H7 (cell line): Measurements from ENCODE around the gene MAP2. TPM values are rescaled to one million over a fixed set of nuclear protein-coding genes. Genes with fewer than 3 reads are reported as not detected.
"Not testable (repeated sequence)": the region's sequence is repeated elsewhere in the genome, so short reads cannot be mapped to it uniquely, and the experiment has no call there.

Experiments used
- DNase-seq: peaks from one replicate; pipeline ENCODE4 v3.0.0; 2012
- H3K27me3 ChIP-seq: 2 replicates; pipeline ENCODE4 v1.6.0; 2011; ENCODE audit warnings: mild to moderate bottlenecking, low read length; ENCODE audit not compliant: control insufficient read depth, insufficient read depth
- H3K36me3 ChIP-seq: replicated peaks from 2 replicates; pipeline ENCODE4 v1.5.1; 2011; ENCODE audit warnings: low read length; ENCODE audit not compliant: control insufficient read depth, insufficient read depth
- H3K4me3 ChIP-seq: 2 replicates; pipeline ENCODE4 v1.5.1; 2011; ENCODE audit warnings: low read depth, mild to moderate bottlenecking, control low read depth, low read length, moderate library complexity; ENCODE audit not compliant: insufficient read depth
- total RNA-seq: library from RNA; depleted of rRNA; stranded (reverse); fragments of >200 nt; shearing (Covaris generic); gene quantifications from 2 replicates; pipeline ENCODE4 v1.2.3, GENCODE V29; 2014

The MAP2 gene
- total RNA-seq, 1 experiment from 2014 or later, result 1.6 TPM

DNA sequence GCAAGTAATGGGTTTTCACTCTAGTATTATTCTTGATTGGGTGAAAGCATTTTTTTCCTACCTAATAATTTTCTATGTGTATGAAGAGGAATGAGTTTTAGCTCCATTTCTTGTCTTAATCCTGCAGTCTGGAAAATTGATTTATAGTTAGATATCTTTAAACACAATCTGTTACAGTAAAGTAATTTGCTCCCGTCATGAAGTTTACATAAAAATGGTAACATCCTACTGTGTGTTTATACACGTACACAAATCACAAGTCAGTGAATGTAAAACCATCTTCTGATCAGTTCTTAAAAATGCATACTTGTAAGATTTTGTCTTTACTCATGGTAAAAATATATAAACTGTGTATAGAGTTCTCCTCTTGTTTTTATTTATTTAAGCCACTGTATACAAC is 51.1 kb downstream of the MAP2 start:
- no peaks in the 10 kb centered on the region for H3K27me3 ChIP-seq

DNA sequence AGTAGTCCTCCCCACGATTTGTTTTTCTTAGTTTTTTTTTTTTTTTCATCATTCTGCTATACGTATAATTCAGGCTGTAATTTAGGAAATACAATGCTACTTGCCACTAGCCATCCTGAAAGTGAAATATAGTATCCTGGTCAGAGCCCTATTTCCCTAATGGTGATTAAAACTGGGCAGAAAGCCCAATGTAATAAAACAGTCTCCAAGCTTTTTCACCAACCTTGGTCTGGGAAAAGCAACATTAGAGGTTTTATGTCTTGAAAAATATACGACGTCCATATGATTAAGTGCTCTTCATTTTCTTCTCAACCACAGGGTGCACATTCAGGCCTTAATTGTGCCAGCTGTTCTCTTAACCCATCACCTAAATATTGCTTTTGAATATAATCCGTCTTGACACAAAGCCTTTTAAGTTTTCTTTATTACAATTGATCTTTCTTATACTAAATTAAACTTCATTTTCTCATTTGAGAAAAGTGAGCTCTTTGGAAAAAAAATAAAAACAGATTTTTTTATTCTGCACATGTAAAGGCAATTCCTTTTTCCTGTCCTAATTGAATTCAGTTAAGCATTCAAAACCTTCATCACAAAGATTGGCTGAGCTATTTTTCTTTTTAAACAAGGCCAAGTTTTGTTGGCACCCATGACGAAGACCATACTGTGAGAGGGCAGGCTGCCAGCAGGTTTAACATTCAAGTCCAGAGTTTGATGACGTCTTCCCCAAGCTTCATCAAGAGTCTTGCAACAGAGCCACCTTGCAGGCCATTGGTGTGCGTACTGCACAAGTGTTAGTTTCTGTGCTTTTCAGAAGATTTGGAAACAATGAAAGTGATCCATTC is 52.7 kb downstream of the MAP2 start:
- no peak for DNase-seq
- Histone ChIP-seq H3K36me3 (no peaks in the 10 kb centered on the region), H3K27me3 (no peaks in the 10 kb centered on the region), H3K4me3 (no peak overlapping the region)

More for the DNA sequence above, 51.1 kb downstream of the MAP2 start:
- no peak overlapping the region for H3K4me3 ChIP-seq
- H3K36me3 ChIP-seq, result no peaks in the 10 kb centered on the region
- DNase-seq, result no peak

DNA sequence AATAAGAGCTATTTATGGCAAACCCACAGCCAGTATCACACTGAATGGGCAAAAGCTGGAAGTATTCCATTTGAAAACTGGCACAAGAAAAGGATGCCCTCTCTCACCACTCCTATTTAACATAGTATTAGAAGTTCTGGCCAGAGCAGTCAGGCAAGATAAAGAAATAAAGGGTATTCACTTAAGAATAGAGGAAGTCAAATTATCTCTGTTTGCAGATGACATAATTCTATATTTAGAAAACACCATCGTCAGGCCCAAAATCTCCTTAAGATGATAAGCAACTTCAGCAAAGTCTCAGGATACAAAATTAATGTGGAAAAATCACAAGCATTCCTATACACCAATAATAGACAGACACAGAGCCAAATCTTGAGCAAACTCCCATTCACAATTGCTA is 68.4 kb downstream of the MAP2 start:
- not testable (repeated sequence) for H3K36me3 ChIP-seq, H3K4me3 ChIP-seq, H3K27me3 ChIP-seq, DNase-seq

DNA sequence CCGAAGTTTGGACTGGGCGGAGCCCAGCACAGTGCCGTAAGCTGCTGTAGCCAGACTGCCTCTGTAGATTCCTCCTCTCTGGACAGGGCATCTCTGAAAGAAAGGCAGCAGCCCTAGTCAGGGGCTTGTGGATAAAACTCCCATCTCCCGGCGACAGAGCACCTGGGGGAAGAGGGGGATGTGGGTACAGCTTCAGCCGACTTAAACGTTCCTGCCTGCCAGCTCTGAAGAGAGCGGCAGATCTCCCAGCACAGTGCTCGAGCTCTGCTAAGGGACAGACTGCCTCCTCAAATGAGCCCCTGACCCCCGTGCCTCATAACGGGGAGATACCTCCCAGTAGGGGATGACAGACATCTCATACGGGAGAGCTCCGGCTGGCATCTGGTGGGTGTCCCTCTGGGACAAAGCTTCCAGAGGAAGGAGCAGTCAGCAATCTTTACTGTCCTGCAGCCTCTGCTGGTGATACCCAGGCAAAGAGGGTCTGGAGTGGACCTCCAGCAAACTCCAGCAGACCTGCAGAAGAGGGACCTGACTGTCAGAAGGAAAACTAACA is 71.3 kb downstream of the MAP2 start:
- not testable (repeated sequence) for H3K4me3 ChIP-seq, H3K27me3 ChIP-seq, DNase-seq, H3K36me3 ChIP-seq

DNA sequence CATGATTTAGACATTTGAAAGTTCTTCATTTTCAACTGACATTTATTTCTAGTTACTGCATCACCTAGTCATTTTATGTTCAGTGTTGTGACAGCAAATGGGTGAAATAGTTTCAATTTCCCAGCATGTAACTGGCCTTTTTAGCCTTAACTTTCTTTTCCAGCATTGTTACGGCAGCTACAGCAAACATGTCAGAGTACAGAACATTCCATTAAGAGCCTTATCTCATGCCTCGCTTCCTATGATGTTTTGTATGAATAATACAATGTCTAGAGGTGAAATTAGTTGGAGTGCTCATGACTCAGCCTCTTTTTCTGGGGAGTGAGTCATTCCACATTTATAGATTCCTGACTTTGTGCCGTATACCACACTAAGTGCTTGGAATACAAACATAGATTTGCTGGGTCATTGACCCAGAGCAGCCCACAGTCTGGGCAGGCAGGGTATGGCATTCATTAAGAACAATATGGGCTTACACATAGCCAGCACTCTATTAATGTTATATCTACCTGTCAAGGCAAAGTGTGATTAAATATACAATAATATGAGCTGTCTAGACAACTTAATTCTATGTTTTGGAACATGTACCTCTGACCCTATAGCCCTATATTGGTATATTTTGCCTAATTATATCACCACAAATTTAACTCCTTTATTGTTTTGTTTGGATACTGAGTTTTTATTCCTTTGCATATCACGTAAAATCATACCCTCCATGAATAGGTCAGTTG is 72.2 kb downstream of the MAP2 start:
- no peak for DNase-seq
- Histone ChIP-seq H3K4me3 (no peak overlapping the region), H3K27me3 (no peaks in the 10 kb centered on the region), H3K36me3 (no peaks in the 10 kb centered on the region)

DNA sequence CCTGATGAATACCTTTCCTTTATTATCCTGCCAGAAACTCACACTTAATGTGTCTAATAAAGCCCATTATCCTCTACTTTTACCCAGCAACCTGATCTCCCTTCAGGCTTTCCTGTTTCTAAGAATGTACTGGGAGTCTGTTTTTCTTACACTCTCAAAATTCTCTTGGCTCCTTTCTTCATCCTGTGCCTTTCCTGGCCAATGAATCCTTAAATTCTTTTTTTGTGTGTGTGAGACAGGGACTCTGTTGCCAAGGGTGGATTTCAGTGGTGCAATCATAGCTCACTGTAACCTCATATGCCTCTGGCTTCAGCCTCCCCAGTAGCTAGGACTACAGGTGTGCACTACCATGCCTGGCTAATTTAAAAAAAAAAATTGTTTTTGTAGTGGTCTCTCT is 72.7 kb downstream of the MAP2 start:
- DNase-seq, result no peak
- no peak overlapping the region for H3K4me3 ChIP-seq
- H3K36me3 ChIP-seq, result no peaks in the 10 kb centered on the region
- H3K27me3 ChIP-seq, result no peaks in the 10 kb centered on the region

DNA sequence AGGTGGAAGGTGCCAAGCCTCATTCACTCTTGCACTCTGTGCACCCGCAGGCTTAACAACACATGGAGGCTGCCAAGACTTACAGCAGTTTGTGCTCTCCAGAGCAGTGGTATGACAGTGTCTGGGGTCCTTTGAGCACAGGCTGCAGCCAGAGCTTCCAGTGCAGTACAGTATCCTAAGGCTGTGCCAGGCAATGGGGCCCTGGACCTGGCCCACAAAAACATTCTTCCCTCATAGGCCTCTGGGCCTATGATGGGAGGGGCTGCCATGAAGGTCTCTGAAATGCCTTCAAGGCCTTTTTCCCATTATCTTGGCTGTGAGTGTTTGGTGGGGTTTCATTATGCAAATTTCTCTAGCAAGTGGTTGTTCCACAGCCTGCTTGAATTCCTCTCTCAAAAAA is 74.8 kb downstream of the MAP2 start:
- Histone ChIP-seq H3K27me3 (no peaks in the 10 kb centered on the region; the same call in 1 of the 2 replicates), H3K36me3 (no peaks in the 10 kb centered on the region), H3K4me3 (no peak overlapping the region)
- no peak for DNase-seq

DNA sequence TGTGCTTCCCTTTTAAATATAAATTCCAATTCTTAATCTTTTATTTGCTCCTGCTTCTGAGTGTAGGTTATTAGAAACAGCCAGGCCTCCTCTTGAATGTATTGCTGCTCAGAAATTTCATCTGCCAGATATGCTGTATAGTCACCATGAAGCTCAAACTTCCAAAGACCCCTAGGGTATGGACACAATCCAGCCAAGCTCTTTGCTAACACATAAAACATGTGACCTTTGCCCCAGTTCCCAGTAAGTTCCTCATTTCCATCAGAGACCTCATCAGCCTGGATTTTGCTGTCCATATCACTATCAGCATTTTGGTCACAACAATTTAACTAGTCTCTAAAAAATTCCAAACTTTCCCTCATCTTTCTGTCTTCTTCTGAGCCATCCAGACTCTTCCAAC is 75.2 kb downstream of the MAP2 start:
- H3K27me3 ChIP-seq, result no peaks in the 10 kb centered on the region; the same call in 1 of the 2 replicates
- DNase-seq, result no peak
- no peak overlapping the region for H3K4me3 ChIP-seq
- no peaks in the 10 kb centered on the region for H3K36me3 ChIP-seq

DNA sequence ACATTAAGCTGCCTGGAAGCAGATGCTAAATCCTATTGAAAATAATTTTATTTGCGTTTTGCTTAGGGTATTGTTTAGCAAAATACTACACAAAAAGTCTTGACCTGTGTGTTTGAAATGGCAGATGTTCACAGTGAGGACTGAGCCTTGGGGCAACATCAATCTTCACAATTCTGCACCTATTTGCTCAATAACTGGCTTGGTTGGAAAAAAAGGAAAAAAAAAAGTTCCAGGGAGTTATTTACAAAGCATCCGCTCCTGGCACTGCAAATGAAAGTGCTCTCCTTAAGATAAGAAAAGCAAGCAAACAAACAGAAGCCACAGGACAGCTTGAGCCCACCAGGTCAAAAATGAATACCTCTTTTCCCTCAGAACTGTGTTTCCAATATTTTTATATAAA is 77.7 kb downstream of the MAP2 start:
- no peak overlapping the region for H3K4me3 ChIP-seq
- DNase-seq, result no peak
- H3K36me3 ChIP-seq, result no peaks in the 10 kb centered on the region
- no peaks in the 10 kb centered on the region; the same call in 1 of the 2 replicates for H3K27me3 ChIP-seq

DNA sequence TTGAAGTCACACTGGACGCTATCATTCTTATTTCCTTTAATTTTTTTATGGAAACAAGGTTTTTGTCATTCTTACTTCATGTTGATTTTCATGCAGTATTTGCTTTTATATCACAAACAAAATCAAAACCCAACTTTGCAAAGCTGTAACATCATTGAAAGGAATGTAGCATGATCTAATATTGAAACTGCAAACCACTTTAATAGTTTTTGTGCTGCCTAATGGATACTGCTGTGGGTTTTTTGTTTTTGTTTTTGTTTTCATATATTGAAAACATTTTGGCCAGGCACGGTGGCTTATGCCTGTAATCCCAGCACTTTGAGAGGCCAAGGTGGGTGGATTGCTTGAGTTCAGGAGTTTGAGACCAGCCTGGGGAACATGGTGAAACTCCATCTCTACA is 81.6 kb downstream of the MAP2 start:
- H3K4me3 ChIP-seq, result no peak overlapping the region
- H3K27me3 ChIP-seq, result no peaks in the 10 kb centered on the region; the same call in none of the 2 replicates
- no peaks in the 10 kb centered on the region for H3K36me3 ChIP-seq
- DNase-seq, result no peak

DNA sequence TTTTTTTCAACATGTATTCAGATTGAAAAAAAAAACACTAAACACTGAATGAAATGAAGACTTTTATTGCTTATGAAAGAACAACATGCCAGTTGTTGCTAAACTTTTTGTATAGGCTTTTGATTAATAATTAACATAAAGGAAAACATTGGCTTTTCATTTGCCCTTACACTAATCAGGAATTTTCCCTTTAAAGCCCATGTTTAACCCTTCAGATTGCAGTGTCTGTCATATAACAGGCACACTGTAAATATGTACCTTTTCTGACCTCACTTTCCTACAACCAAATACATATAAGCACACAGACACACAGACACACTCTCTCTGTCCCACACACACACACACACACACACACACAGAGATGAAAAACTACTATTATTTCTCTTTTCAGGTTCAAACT is 84.4 kb downstream of the MAP2 start:
- Histone ChIP-seq H3K36me3 (no peaks in the 10 kb centered on the region), H3K27me3 (peaks cover 6% of the 10 kb centered on the region), H3K4me3 (no peak overlapping the region)
- DNase-seq, result no peak

DNA sequence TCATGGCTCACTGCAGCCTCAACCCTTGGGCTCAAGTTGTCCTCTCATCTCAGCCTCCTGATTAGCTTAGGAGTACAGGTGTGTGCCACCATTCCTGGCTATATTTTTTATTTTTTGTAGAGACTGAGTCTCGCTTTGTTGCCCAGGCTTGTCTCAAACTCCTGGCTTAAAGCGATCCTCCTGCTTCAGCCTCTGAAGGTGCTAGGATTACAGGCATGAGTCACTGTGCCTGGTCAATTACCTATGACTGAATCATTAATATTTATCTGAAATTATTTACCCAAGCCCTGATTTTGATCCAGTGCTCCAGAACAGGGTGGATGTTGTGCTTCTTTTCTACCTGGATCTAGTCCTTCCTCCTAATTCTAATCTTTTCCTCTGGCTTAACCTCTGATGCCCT is 87.8 kb downstream of the MAP2 start:
- Histone ChIP-seq H3K27me3 (peaks cover 36% of the 10 kb centered on the region), H3K36me3 (no peaks in the 10 kb centered on the region), H3K4me3 (no peak overlapping the region)
- no peak for DNase-seq

DNA sequence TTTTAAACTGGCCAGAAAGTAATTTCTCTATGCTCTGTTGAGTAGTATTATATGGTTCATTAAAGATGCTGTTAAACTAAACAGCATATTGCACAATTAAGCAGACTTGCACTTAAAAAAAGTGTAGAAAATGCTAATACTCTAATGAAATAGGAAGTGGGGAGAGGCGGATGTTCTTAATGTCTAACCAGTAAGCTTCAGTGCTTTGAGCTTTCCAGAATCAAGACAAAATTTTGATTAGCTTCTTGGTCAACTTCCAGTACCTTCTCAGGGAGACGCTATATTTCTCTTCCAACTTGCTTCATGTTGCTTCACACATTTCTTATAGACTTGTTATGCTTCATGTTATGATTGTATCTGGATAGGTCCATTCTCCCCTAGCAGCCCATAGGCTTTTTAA is 89.1 kb downstream of the MAP2 start:
- Histone ChIP-seq H3K36me3 (no peaks in the 10 kb centered on the region), H3K27me3 (peaks cover 50% of the 10 kb centered on the region), H3K4me3 (no peak overlapping the region)
- DNase-seq, result no peak

DNA sequence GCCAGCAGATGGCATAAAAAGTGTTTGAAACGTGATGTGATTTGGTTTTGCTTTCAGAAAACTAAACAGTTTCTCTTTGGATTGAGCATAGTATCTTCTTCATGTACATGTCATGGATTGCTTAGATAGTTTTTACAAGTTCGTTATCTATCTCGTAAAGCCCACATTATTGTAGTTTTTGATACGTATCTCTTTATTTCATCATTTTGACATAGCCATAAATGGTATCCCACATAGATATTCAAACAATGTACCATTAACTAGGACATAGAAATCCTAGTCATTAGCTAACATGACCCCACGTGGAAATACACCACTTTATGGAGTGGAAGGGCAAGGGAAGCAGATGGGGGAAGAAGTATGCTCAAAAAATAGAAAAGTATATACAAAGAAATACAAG is 93.6 kb downstream of the MAP2 start:
- no peak for DNase-seq
- peaks cover 85% of the 10 kb centered on the region for H3K27me3 ChIP-seq
- H3K36me3 ChIP-seq, result no peaks in the 10 kb centered on the region
- H3K4me3 ChIP-seq, result no peak overlapping the region

DNA sequence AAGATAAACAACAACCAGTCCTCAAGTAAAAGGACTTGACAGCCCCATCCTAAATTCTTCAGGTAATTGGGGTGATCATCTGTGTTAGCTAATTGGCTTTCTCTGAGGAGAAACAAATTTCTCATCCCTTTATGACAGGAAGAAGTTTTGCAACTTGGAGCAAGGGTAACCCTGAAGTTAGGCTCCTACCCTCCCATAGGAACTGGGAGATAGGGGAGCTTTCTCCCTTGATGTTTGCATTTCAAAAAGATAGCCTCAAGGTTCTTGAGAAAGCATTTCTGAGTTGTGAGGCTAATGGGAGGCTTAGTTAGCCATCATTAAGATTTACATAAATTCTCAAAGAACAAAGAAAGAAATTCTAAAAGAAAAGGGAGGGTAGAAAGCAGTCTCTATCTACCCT is 95.4 kb downstream of the MAP2 start:
- Histone ChIP-seq H3K27me3 (peaks cover 88% of the 10 kb centered on the region), H3K36me3 (no peaks in the 10 kb centered on the region), H3K4me3 (no peak overlapping the region)
- DNase-seq, result peak; percentile 5
